Prostate gland (tissue), 2 donors: ENCODE results near the gene KLHL28. TPM values are rescaled to one million over a fixed set of nuclear protein-coding genes. Genes with fewer than 3 reads are reported as not detected.

ENCODE experiments used
- DNase-seq: peaks from one replicate; pipeline ENCODE4 v3.0.0-alpha.2; 2019; ENCODE audit warnings: low spot score
- H3K27ac ChIP-seq, 2 donors: fragments of 200-600 bp; sonication (generic); 2 replicates each; pipeline ENCODE4 v1.5.1; 2017 to 2019
- H3K27me3 ChIP-seq: fragments of 200-600 bp; sonication (generic); replicated peaks from 2 replicates; pipeline ENCODE4 v1.5.1; 2019; ENCODE audit not compliant: insufficient read depth
- H3K36me3 ChIP-seq, 2 donors: fragments of 200-600 bp; sonication (generic); 1 replicate in 1 of 2; 2 replicates in 1 of 2; pipeline versions ENCODE4 v1.5.1 to v1.8.1; 2017 to 2019
- H3K4me1 ChIP-seq: fragments of 200-600 bp; sonication (generic); replicated peaks from 2 replicates; pipeline ENCODE4 v1.5.1; 2019
- H3K4me3 ChIP-seq, 2 donors: fragments of 200-600 bp; sonication (generic); 2 replicates each; pipeline ENCODE4 v1.5.1; 2017 to 2019
- H3K9me3 ChIP-seq: fragments of 200-600 bp; sonication (generic); 2 replicates; pipeline ENCODE4 v1.5.1; 2017
- POLR2A ChIP-seq: fragments of 450-650 bp; IDR thresholded peaks from one replicate; pipeline ENCODE4 v1.6.1; 2016; ENCODE audit warnings: antibody characterized with exemption, mild to moderate bottlenecking
- POLR2AphosphoS5 ChIP-seq: sonication (generic); formaldehyde crosslinking; IDR thresholded peaks from one replicate; pipeline ENCODE4 v1.6.1; 2017; ENCODE audit warnings: antibody characterized with exemption
- WGBS: methylation state at CpG from one replicate; pipeline ENCODE4 v1.1.5; 2018; 5-methylcytosine and 5-hydroxymethylcytosine counted together
- intact Hi-C: fragments of 100-400 bp; cut with DNase I; formaldehyde crosslinking; loops from one replicate; pipeline ENCODE4 v1.14.2; 2022
- total RNA-seq, 2 donors: library from RNA; depleted of rRNA; stranded (reverse); fragments of >200 nt; gene quantifications; one replicate each; pipeline ENCODE4 v1.1.0, GENCODE V29; 2016
- TF ChIP-seq, protein P1 (sequence below), 4 experiments: fragments of 200-600 bp in 2 of 4; fragments of 450-650 bp in 2 of 4; sonication (generic) in 2 of 4; IDR thresholded peaks; 1 replicate in 3 of 4; 2 replicates in 1 of 4; pipeline ENCODE4 v1.5.1; 2016 to 2019; ENCODE audit warnings: antibody characterized with exemption in 4 of 4, mild to moderate bottlenecking in 2 of 4, moderate library complexity in 2 of 4

KLHL28 gene
- total RNA-seq, 2 donors from 2014 or later: 7.4 to 9.7 TPM

DNA sequence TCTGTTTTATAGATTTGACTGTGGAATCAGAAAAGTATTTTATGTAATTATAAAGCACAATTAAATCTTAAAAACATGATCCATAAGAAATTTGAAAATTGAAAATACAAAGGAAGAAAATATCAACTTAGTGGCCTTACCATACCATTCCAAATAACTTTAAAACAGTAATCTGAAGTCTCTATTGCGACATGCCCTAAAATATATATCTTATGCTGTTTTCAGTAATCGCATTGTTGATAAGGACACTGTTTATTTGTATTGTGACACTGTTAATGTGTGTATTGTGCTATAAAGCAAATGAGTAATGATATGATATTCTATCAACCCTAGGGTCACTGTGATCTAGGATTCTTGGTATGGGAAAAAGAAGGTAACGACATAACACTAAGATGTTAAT, 7.0 kb downstream of the KLHL28 start:
- DNase-seq: no peak
- 97% methylated on average over 3 of the region's 3 CpGs for WGBS
- Histone ChIP-seq H3K4me1 (no peaks in the 10 kb centered on the region), H3K27ac (no peak overlapping the region), H3K27me3 (no peaks in the 10 kb centered on the region), H3K9me3 (no peaks in the 10 kb centered on the region), H3K36me3 (no peaks in the 10 kb centered on the region), H3K4me3 (no peak overlapping the region)
- intact Hi-C loops: no loop called here
- no peak for TF ChIP-seq POLR2A
- no peak for TF ChIP-seq POLR2AphosphoS5
- TF ChIP-seq, protein P1, sequence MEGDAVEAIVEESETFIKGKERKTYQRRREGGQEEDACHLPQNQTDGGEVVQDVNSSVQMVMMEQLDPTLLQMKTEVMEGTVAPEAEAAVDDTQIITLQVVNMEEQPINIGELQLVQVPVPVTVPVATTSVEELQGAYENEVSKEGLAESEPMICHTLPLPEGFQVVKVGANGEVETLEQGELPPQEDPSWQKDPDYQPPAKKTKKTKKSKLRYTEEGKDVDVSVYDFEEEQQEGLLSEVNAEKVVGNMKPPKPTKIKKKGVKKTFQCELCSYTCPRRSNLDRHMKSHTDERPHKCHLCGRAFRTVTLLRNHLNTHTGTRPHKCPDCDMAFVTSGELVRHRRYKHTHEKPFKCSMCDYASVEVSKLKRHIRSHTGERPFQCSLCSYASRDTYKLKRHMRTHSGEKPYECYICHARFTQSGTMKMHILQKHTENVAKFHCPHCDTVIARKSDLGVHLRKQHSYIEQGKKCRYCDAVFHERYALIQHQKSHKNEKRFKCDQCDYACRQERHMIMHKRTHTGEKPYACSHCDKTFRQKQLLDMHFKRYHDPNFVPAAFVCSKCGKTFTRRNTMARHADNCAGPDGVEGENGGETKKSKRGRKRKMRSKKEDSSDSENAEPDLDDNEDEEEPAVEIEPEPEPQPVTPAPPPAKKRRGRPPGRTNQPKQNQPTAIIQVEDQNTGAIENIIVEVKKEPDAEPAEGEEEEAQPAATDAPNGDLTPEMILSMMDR (IDR thresholded peaks at IDR 0.05): no peak

GRCh38 chr14:44952391-44953110, 9.2 kb downstream of the KLHL28 start:
- no peak for DNase-seq
- 54% methylated on average over 4 of the region's 4 CpGs for WGBS
- no peaks in the 10 kb centered on the region for H3K36me3 ChIP-seq
- no peak for TF ChIP-seq POLR2A
- no peak for TF ChIP-seq POLR2AphosphoS5
- TF ChIP-seq, protein P1 (IDR thresholded peaks at IDR 0.05): no peak
- H3K27me3 ChIP-seq: no peaks in the 10 kb centered on the region
- no peaks in the 10 kb centered on the region for H3K4me1 ChIP-seq
- intact Hi-C loops: no loop called here
- no peak overlapping the region for H3K4me3 ChIP-seq
- H3K27ac ChIP-seq: no peak overlapping the region
- no peaks in the 10 kb centered on the region for H3K9me3 ChIP-seq

- no peaks in the 10 kb centered on the region for H3K27me3 ChIP-seq
- TF ChIP-seq POLR2AphosphoS5 (no peak), POLR2A (no peak)
- TF ChIP-seq, protein P1 (IDR thresholded peaks at IDR 0.05): no peak
- no peaks in the 10 kb centered on the region for H3K4me1 ChIP-seq
- WGBS: 73% methylated on average over 2 of the region's 2 CpGs
- intact Hi-C loops: no loop called here
- H3K27ac ChIP-seq: no peak overlapping the region
- no peaks in the 10 kb centered on the region for H3K9me3 ChIP-seq
- no peaks in the 10 kb centered on the region for H3K36me3 ChIP-seq
- DNase-seq: no peak
- no peak overlapping the region for H3K4me3 ChIP-seq
Observed at GRCh38 chr14:44951051-44951450, 10.7 kb downstream of the KLHL28 start.

GRCh38 chr14:44945264-44945663, 16.5 kb downstream of the KLHL28 start:
- Histone ChIP-seq H3K27ac (no peak overlapping the region), H3K36me3 (no peaks in the 10 kb centered on the region)
- TF ChIP-seq, protein P1 (IDR thresholded peaks at IDR 0.05): no peak
- no peak for TF ChIP-seq POLR2A
- no peak for TF ChIP-seq POLR2AphosphoS5

DNA sequence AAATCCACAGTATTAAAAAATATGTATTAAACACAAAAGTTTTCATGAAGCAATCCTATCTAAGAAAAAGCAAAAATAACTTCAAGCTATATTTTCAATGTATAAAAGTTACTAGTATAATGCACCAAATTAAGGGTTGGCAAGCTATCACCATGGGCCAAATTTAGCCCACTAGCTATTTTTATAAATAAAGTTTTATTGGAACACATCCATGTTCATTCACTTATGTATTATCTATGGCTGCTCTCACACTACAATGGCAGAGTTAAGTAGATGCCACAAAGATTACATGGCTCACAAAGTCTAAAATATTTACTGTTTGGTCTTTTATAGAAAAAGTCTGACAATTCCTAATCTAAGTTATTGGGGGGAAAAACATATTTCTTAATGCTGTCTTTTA, 17.6 kb downstream of the KLHL28 start:
- intact Hi-C loops: no loop called here
- TF ChIP-seq POLR2A: no peak
- TF ChIP-seq POLR2AphosphoS5: no peak
- TF ChIP-seq, protein P1 (IDR thresholded peaks at IDR 0.05): no peak
- no peaks in the 10 kb centered on the region for H3K36me3 ChIP-seq

More at GRCh38 chr14:44945264-44945663, 16.5 kb downstream of the KLHL28 start:
- 90% methylated on average over 4 of the region's 4 CpGs for WGBS
- H3K27me3 ChIP-seq: no peaks in the 10 kb centered on the region
- no peaks in the 10 kb centered on the region for H3K4me1 ChIP-seq
- intact Hi-C loops: no loop called here
- no peak for DNase-seq
- H3K4me3 ChIP-seq: no peak overlapping the region
- H3K9me3 ChIP-seq: no peaks in the 10 kb centered on the region

More for the DNA sequence above, 17.6 kb downstream of the KLHL28 start:
- Histone ChIP-seq H3K27ac (no peak overlapping the region), H3K4me3 (no peak overlapping the region), H3K9me3 (no peaks in the 10 kb centered on the region), H3K27me3 (no peaks in the 10 kb centered on the region), H3K4me1 (no peaks in the 10 kb centered on the region)
- no peak for DNase-seq
